ENCODE data around the gene TAAR1.

Gene TAAR1

GRCh38 chr6:132596201-132596600, 62.8 kb downstream of the TAAR1 start:
- ChIA-PET POLR2A (interaction anchor here (0.6 kb wide), 1 partner anchor 25 kb away, joined by 3 read pairs; no protein-coding TSS in a partner anchor), CTCF (interaction anchor here (0.7 kb wide), 1 partner anchor 128 kb away, joined by 3 read pairs; no protein-coding TSS in a partner anchor)
- TF ChIP-seq PKNOX1 (IDR thresholded peaks at IDR 0.05), result no peak
- no peak for TF ChIP-seq L3MBTL2 (conservative IDR thresholded peaks at IDR 0.05)
- TF ChIP-seq BHLHE40 (IDR thresholded peaks at IDR 0.05; ENCODE audit: borderline replicate concordance), result no peak
- no peak for TF ChIP-seq SP1 (IDR thresholded peaks at IDR 0.05)
- TF ChIP-seq CTBP1 (IDR thresholded peaks at IDR 0.05; ENCODE audit: borderline replicate concordance), result no peak
- no peak for TF ChIP-seq TARDBP (IDR thresholded peaks at IDR 0.05)
- no peak for DNase-seq (ENCODE audit: extremely low spot score)
